ACC112 (cell line): ENCODE data around the gene MS4A15.
"Not testable (repeated sequence)": the region's sequence is repeated elsewhere in the genome, so short reads cannot be mapped to it uniquely, and the experiment has no call there.

Experiments used
- H2AFZ ChIP-seq: fragments of 200-600 bp; sonication (generic); one replicate; pipeline ENCODE4 v1.6.0; 2017; ENCODE audit warnings: antibody characterized with exemption, low read length; ENCODE audit not compliant: unreplicated experiment
- H3K27ac ChIP-seq: fragments of 200-600 bp; sonication (generic); 2 replicates; pipeline ENCODE4 v1.5.1; 2014; ENCODE audit warnings: low read depth, mild to moderate bottlenecking, antibody characterized with exemption, low read length, moderate library complexity
- H3K27me3 ChIP-seq: fragments of 200-600 bp; sonication (generic); 2 replicates; pipeline ENCODE4 v1.6.1; 2014; ENCODE audit warnings: mild to moderate bottlenecking, antibody characterized with exemption, low read length, moderate library complexity, mixed read lengths; ENCODE audit not compliant: insufficient read depth
- H3K36me3 ChIP-seq: fragments of 200-600 bp; sonication (generic); 2 replicates; pipeline ENCODE4 v1.6.1; 2016; ENCODE audit warnings: mild to moderate bottlenecking, antibody characterized with exemption, low read length, moderate library complexity, mixed read lengths; ENCODE audit not compliant: insufficient read depth
- H3K4me1 ChIP-seq: fragments of 200-600 bp; sonication (generic); one replicate; pipeline ENCODE4 v1.6.1; 2016; ENCODE audit warnings: low read length, mixed read lengths; ENCODE audit not compliant: insufficient read depth, unreplicated experiment, control insufficient read depth
- H3K4me3 ChIP-seq: fragments of 200-600 bp; sonication (generic); 2 replicates; pipeline ENCODE4 v1.5.1; 2014; ENCODE audit warnings: mild to moderate bottlenecking, low read depth, low read length
- H3K79me2 ChIP-seq: fragments of 200-600 bp; sonication (generic); one replicate; pipeline ENCODE4 v1.6.0; 2016; ENCODE audit warnings: low read length; ENCODE audit not compliant: control insufficient read depth, unreplicated experiment, insufficient read depth

The MS4A15 gene

GRCh38 chr11:60750911-60751310 is 5.8 kb upstream of the MS4A15 start:
- no peak overlapping the region for H3K4me3 ChIP-seq
- no peak overlapping the region for H3K27ac ChIP-seq
- no peak overlapping the region for H2AFZ ChIP-seq
- H3K27me3 ChIP-seq: peaks cover 27% of the 10 kb centered on the region
- H3K36me3 ChIP-seq: no peaks in the 10 kb centered on the region
- no peaks in the 10 kb centered on the region for H3K4me1 ChIP-seq
- H3K79me2 ChIP-seq: no peaks in the 10 kb centered on the region

- Histone ChIP-seq H3K27ac (no peak overlapping the region), H2AFZ (no peak overlapping the region), H3K4me1 (no peaks in the 10 kb centered on the region), H3K4me3 (no peak overlapping the region), H3K79me2 (no peaks in the 10 kb centered on the region), H3K27me3 (peaks cover 43% of the 10 kb centered on the region), H3K36me3 (no peaks in the 10 kb centered on the region)
Measured at GRCh38 chr11:60753309-60753708, 3.4 kb upstream of the MS4A15 start.

- H3K27ac ChIP-seq: no peak overlapping the region
- no peaks in the 10 kb centered on the region for H3K79me2 ChIP-seq
- peaks cover 57% of the 10 kb centered on the region for H3K27me3 ChIP-seq
- no peaks in the 10 kb centered on the region for H3K36me3 ChIP-seq
- H2AFZ ChIP-seq: no peak overlapping the region
- H3K4me3 ChIP-seq: no peak overlapping the region
- no peaks in the 10 kb centered on the region for H3K4me1 ChIP-seq
Measured at GRCh38 chr11:60754887-60755286, 1.8 kb upstream of the MS4A15 start.

GRCh38 chr11:60757231-60757800 is 649 bp downstream of the MS4A15 start:
- no peaks in the 10 kb centered on the region for H3K79me2 ChIP-seq
- H3K4me1 ChIP-seq: no peaks in the 10 kb centered on the region
- H3K36me3 ChIP-seq: no peaks in the 10 kb centered on the region
- no peak overlapping the region for H3K27ac ChIP-seq
- H2AFZ ChIP-seq: no peak overlapping the region
- peaks cover 68% of the 10 kb centered on the region for H3K27me3 ChIP-seq
- H3K4me3 ChIP-seq: no peak overlapping the region

- H3K27me3 ChIP-seq: peaks cover 68% of the 10 kb centered on the region
- H3K4me1 ChIP-seq, H3K4me3 ChIP-seq, H3K79me2 ChIP-seq, H2AFZ ChIP-seq, H3K27ac ChIP-seq, H3K36me3 ChIP-seq: not testable (repeated sequence)
Measured at GRCh38 chr11:60758671-60759070, 2.0 kb downstream of the MS4A15 start.

GRCh38 chr11:60759438-60760225 is 3.0 kb downstream of the MS4A15 start:
- not testable (repeated sequence) for H3K79me2 ChIP-seq, H3K4me1 ChIP-seq, H2AFZ ChIP-seq, H3K36me3 ChIP-seq, H3K4me3 ChIP-seq, H3K27ac ChIP-seq
- peaks cover 73% of the 10 kb centered on the region for H3K27me3 ChIP-seq

- no peak overlapping the region for H2AFZ ChIP-seq
- peaks cover 83% of the 10 kb centered on the region for H3K27me3 ChIP-seq
- no peaks in the 10 kb centered on the region for H3K36me3 ChIP-seq
- no peaks in the 10 kb centered on the region for H3K4me1 ChIP-seq
- H3K4me3 ChIP-seq: no peak overlapping the region
- no peak overlapping the region for H3K27ac ChIP-seq
- no peaks in the 10 kb centered on the region for H3K79me2 ChIP-seq
Measured at GRCh38 chr11:60761436-60762190, 4.9 kb downstream of the MS4A15 start.

- H3K79me2 ChIP-seq: no peaks in the 10 kb centered on the region
- no peak overlapping the region for H3K4me3 ChIP-seq
- no peaks in the 10 kb centered on the region for H3K36me3 ChIP-seq
- H3K27ac ChIP-seq: no peak overlapping the region
- H2AFZ ChIP-seq: no peak overlapping the region
- H3K4me1 ChIP-seq: no peaks in the 10 kb centered on the region
- peaks cover 79% of the 10 kb centered on the region for H3K27me3 ChIP-seq
Measured at GRCh38 chr11:60762851-60763691, 6.4 kb downstream of the MS4A15 start.

- H3K27me3 ChIP-seq: peaks cover 78% of the 10 kb centered on the region
- H3K4me1 ChIP-seq: no peaks in the 10 kb centered on the region
- H2AFZ ChIP-seq: no peak overlapping the region
- no peak overlapping the region for H3K27ac ChIP-seq
- no peaks in the 10 kb centered on the region for H3K79me2 ChIP-seq
- H3K4me3 ChIP-seq: no peak overlapping the region
- H3K36me3 ChIP-seq: no peaks in the 10 kb centered on the region
Measured at GRCh38 chr11:60763692-60764369, 7.2 kb downstream of the MS4A15 start.

GRCh38 chr11:60764879-60765278 is 8.2 kb downstream of the MS4A15 start:
- H3K27me3 ChIP-seq: peaks cover 76% of the 10 kb centered on the region
- no peak overlapping the region for H2AFZ ChIP-seq
- H3K4me1 ChIP-seq: no peaks in the 10 kb centered on the region
- no peaks in the 10 kb centered on the region for H3K79me2 ChIP-seq
- H3K36me3 ChIP-seq: no peaks in the 10 kb centered on the region
- H3K4me3 ChIP-seq: no peak overlapping the region
- H3K27ac ChIP-seq: no peak overlapping the region
